Central memory CD8-positive, alpha-beta T cell (primary cell): Measurements from ENCODE around the gene GPR83.

Experiments
- ATAC-seq: fragments of 150-1000 bp; cut with Tn5 transposase; replicated peaks from 2 replicates; pipeline ENCODE4 v1.10.0; 2022; ENCODE audit warnings: mild to moderate bottlenecking, moderate FRiP score, moderate number of reproducible peaks; ENCODE audit not compliant: poor library complexity, severe bottlenecking; ENCODE audit errors: extremely low read depth
- DNase-seq, 2 donors: peaks; one replicate each; pipeline ENCODE4 v3.0.0; 2021; ENCODE audit warnings: low spot score in 2 of 2
- H3K27ac Mint-ChIP-seq: one replicate; pipeline ENCODE4 v1.8.0; 2022; ENCODE audit warnings: low read depth, mild to moderate bottlenecking, moderate library complexity, mixed read lengths
- H3K27me3 Mint-ChIP-seq: one replicate; pipeline ENCODE4 v1.8.0; 2022; ENCODE audit warnings: mixed read lengths
- H3K36me3 Mint-ChIP-seq: one replicate; pipeline ENCODE4 v1.8.0; 2022; ENCODE audit warnings: mild to moderate bottlenecking, moderate library complexity, mixed read lengths; ENCODE audit not compliant: insufficient read depth
- H3K4me1 Mint-ChIP-seq: one replicate; pipeline ENCODE4 v1.8.0; 2022; ENCODE audit warnings: mixed read lengths
- H3K4me3 Mint-ChIP-seq: one replicate; pipeline ENCODE4 v1.8.0; 2022; ENCODE audit warnings: mild to moderate bottlenecking, moderate library complexity, mixed read lengths
- H3K9me3 Mint-ChIP-seq: one replicate; pipeline ENCODE4 v1.8.0; 2022; ENCODE audit warnings: mixed read lengths

GPR83 gene

DNA sequence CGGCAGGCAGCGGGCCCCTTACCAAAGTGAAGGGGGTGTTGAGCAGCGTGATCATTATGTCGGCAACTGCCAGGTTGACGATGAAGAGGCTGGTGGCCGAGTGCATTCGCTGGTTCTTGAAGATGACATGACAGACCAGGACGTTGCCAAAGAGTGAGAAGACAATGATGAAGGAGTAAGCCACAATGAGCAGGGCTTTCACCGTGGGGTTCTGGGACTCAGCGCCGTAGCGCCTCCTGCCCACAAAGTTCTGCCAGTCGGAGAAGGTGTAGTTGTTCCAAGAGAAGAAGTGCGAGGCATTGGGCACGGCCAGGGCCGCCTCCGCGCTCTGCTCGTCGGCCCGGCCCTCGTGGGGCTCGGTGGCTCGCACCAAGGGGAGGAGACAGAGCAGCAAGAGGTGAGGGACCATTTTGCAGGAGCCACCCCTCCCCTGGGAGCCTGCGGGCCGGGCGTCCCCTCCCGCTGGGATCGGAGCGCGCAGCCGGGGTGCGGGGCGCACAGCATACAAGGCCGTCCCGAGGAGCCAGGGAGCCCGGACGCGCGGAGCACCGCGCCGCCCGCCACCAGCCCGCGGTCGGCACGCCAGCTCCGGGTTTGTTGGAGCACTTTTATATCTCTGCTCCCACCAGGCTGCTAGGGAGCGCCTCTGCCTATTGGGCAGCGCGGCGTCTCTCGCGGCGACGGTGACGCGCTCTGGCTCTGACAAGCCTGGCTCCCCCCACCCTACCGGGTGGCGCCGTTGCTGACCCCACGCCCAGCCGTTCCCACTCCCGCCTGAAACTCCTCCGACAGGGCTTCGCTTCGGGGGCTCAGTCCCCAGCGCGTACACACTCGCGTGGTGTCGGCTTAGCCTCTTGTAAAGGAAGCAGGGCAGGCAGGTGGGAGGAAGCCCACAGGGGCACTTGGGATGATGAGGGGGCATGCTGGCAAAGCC lies at the start of gene GPR83:
TSS of gene GPR83 (minus strand) at position 581 of the 934 bp plus-strand sequence. CDS start at position 409, 172 bp downstream.
- peaks cover 9% of the 10 kb centered on the region for H3K4me1 Mint-ChIP-seq
- H3K4me3 Mint-ChIP-seq = no peak within 1 kb of the TSS
- H3K36me3 Mint-ChIP-seq = peaks cover 4% of the 10 kb centered on the region
- ATAC-seq = no peak
- H3K27ac Mint-ChIP-seq = no peak within 1 kb of the TSS
- peaks cover 61% of the 10 kb centered on the region for H3K27me3 Mint-ChIP-seq
- peaks cover 4% of the 10 kb centered on the region for H3K9me3 Mint-ChIP-seq
- no peak for DNase-seq

DNA sequence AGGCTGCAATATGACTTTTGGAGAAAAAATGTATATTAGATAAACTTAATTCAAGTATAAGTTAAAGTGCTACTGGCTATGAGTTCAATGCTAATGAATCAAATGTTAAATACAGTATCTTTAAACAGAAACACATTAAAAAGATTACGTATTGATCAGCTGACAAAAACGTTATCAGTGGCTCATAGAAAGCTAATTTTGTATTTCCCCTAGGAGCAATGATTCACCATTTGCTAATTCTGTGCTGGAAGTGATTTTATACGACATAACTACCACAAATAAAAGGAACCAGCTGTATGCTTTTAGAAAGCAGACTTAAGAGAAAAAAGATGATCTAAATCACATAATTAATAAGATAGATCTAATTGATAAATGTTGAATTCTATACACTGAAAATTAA lies 48.8 kb upstream of the GPR83 start:
- no peaks in the 10 kb centered on the region for H3K4me1 Mint-ChIP-seq
- H3K9me3 Mint-ChIP-seq = no peaks in the 10 kb centered on the region
- H3K27me3 Mint-ChIP-seq = no peaks in the 10 kb centered on the region
- no peak overlapping the region for H3K27ac Mint-ChIP-seq
- DNase-seq (no peak), ATAC-seq (no peak)
- H3K36me3 Mint-ChIP-seq = peaks cover 19% of the 10 kb centered on the region
- no peak overlapping the region for H3K4me3 Mint-ChIP-seq

DNA sequence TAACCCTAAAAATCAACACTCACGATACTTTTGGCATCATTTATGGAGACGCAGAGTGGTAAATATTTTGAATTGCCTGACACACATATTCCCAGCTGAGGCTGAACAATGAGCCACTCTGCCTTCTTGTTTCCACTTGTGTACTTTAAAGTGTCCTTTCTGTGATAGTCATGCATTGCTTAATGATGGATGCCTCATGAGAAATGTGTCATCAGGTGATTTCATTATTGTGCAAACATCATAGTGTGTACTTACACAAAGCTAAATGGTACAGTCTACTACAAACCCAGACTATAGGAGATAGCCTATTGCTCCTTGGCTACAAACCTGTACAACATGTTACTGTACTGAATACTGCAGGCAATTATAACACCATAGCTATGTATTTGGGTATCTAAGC lies 48.2 kb upstream of the GPR83 start:
- no peak overlapping the region for H3K27ac Mint-ChIP-seq
- no peaks in the 10 kb centered on the region for H3K4me1 Mint-ChIP-seq
- no peaks in the 10 kb centered on the region for H3K9me3 Mint-ChIP-seq
- H3K36me3 Mint-ChIP-seq = peaks cover 20% of the 10 kb centered on the region
- DNase-seq (no peak), ATAC-seq (no peak)
- H3K4me3 Mint-ChIP-seq = no peak overlapping the region
- H3K27me3 Mint-ChIP-seq = no peaks in the 10 kb centered on the region

DNA sequence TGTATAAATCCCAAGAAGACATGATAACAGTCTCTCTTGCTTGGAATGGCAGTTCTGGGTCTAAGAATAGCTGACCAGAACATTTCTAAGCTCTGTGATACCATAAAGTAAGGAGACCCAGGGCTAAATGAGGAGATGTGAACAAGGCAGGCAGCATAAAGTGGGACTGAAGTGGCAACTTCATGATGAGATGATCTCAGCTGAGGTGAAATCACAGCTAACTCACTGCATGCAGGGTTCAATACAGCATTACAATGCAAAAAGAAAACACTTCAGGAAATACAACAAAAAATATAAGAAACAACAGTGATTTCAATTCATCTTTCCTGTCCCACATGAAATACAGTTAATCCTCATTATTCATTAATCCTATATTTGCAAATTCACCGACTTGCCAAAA lies 47.8 kb upstream of the GPR83 start:
- no peaks in the 10 kb centered on the region for H3K9me3 Mint-ChIP-seq
- H3K4me3 Mint-ChIP-seq = no peak overlapping the region
- H3K4me1 Mint-ChIP-seq = no peaks in the 10 kb centered on the region
- no peak for DNase-seq
- H3K27me3 Mint-ChIP-seq = no peaks in the 10 kb centered on the region
- H3K36me3 Mint-ChIP-seq = peaks cover 24% of the 10 kb centered on the region
- ATAC-seq = no peak
- H3K27ac Mint-ChIP-seq = no peak overlapping the region

DNA sequence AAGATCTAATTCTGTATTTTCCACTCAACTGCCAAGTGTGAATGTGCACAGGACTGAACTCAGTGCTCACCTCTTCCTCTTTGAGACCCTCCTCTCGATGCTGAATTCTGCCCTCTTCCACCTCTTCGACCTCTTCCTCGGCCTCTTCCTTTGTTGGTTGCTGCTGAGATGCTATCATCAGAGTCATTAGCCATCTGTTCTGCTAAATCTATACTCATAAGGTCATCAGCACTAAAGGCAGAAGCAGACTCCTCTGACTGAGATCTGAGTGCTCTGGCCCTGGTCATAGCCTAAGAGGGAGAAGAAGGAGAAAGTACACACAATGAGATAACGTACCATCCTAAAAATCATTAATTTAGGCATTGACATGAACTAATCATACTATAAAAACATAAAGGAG lies 45.9 kb upstream of the GPR83 start:
- no peaks in the 10 kb centered on the region for H3K27me3 Mint-ChIP-seq
- H3K4me3 Mint-ChIP-seq = no peak overlapping the region
- DNase-seq (no peak), ATAC-seq (no peak)
- H3K36me3 Mint-ChIP-seq = peaks cover 31% of the 10 kb centered on the region
- no peaks in the 10 kb centered on the region for H3K9me3 Mint-ChIP-seq
- H3K27ac Mint-ChIP-seq = no peak overlapping the region
- no peaks in the 10 kb centered on the region for H3K4me1 Mint-ChIP-seq

DNA sequence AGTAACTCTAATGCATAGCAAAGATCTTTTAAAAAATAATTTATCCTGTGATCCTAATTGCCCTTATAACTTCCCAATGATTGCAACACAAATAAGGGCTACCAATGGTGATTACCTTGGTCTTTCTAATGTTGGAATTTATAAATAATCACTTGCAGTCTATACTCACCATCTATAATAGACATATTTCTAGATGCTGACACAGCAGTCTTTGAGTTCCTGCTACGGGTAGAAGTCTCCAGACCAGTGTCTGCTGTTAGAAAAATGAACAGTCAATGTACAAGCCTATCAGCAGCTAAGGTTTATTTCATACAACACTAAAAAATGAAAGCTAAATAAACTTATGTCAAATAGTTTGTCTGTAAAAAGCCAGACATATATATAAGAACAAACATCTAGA lies 44.4 kb upstream of the GPR83 start:
- no peak for DNase-seq
- H3K27ac Mint-ChIP-seq = no peak overlapping the region
- no peaks in the 10 kb centered on the region for H3K4me1 Mint-ChIP-seq
- H3K27me3 Mint-ChIP-seq = no peaks in the 10 kb centered on the region
- peaks cover 31% of the 10 kb centered on the region for H3K36me3 Mint-ChIP-seq
- H3K9me3 Mint-ChIP-seq = no peaks in the 10 kb centered on the region
- ATAC-seq = no peak
- H3K4me3 Mint-ChIP-seq = no peak overlapping the region

DNA sequence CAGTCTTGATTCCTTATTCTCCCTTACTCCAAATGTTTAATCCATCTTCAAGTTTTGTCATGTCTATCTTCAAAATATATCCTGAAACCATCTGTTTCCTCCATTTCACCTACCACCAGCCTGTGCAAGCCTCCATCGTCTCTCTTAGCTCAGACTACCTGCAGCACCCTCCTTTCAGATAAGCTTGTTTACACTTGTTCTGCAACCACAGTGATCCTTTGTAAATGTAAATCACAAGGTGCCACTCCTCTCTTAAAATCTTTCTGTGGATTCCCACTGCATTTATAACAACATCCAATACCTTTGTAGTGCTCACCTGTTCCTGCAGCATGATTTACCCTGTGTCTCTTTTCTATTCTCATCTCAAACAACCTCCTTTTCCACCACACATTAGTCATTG lies 31.8 kb upstream of the GPR83 start:
- H3K4me3 Mint-ChIP-seq = no peak overlapping the region
- DNase-seq (no peak), ATAC-seq (no peak)
- no peaks in the 10 kb centered on the region for H3K4me1 Mint-ChIP-seq
- H3K9me3 Mint-ChIP-seq = no peaks in the 10 kb centered on the region
- no peak overlapping the region for H3K27ac Mint-ChIP-seq
- H3K36me3 Mint-ChIP-seq = peaks cover 37% of the 10 kb centered on the region
- H3K27me3 Mint-ChIP-seq = no peaks in the 10 kb centered on the region

DNA sequence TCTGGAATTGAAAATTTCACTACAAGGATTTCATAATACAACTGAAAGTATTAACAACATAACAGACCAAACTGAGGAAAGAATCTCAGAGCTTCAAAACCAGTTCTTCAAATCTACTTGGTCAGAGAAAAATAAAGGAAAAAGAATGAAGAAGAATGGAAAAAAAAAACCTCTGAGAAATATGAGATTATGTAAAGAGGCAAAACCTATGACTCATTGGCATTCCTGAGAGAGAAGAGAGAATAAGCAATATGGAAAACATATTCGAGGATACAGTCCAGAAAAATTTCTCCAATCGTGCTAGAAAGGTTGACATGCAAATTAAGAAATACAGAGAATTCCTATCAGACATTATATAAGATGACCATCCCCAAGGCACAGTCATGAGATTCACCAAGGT lies 23.4 kb upstream of the GPR83 start:
- no peak for DNase-seq
- no peak for ATAC-seq
- peaks cover 34% of the 10 kb centered on the region for H3K36me3 Mint-ChIP-seq

DNA sequence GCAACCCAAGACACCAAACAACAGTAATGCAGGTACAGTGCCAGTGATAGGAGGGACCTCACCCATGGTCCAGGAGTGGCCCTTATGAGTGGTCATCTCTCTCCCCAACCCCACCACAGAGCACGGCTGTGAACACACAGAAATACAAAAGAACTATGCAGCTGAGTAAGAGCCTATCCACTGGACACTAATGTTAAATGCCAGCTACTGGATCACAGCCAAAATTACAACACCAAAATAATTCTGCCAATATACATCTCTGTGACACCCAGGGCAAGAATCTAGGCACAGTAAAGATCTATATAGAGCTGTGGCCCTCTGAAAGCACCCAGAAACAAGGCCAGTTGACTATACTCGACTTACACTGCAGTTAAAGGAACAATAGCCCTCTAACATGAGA lies 22.8 kb upstream of the GPR83 start:
- peaks cover 29% of the 10 kb centered on the region for H3K36me3 Mint-ChIP-seq
- no peak overlapping the region for H3K27ac Mint-ChIP-seq
- H3K4me1 Mint-ChIP-seq = peaks cover 11% of the 10 kb centered on the region
- H3K9me3 Mint-ChIP-seq = no peaks in the 10 kb centered on the region
- no peak for DNase-seq
- ATAC-seq = no peak
- no peaks in the 10 kb centered on the region for H3K27me3 Mint-ChIP-seq
- no peak overlapping the region for H3K4me3 Mint-ChIP-seq

More for the DNA sequence above, 23.4 kb upstream of the GPR83 start:
- no peak overlapping the region for H3K4me3 Mint-ChIP-seq
- H3K9me3 Mint-ChIP-seq = no peaks in the 10 kb centered on the region
- H3K27me3 Mint-ChIP-seq = no peaks in the 10 kb centered on the region
- H3K4me1 Mint-ChIP-seq = peaks cover 11% of the 10 kb centered on the region
- no peak overlapping the region for H3K27ac Mint-ChIP-seq

DNA sequence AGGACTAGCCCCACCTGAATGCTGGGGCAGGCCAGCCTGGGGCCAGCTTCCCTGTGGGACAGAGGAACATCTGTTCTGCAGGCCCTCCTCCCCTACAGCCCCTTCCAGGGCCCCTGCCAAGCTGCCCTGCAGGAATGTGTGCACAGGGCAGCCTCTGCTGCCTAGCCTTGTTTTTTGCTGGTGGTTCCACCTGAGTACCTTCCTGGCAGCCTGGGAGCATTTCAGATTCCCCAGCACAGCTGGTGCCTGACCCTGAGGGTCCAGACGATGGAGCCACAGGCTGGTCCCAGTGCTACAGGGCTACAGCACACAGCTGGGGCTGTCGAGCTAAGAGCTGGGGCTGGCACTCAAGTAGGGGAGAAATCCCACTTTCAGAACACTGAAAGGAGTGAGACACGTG lies 22.3 kb upstream of the GPR83 start:
- ATAC-seq (no peak), DNase-seq (no peak)
- H3K27me3 Mint-ChIP-seq = no peaks in the 10 kb centered on the region
- no peaks in the 10 kb centered on the region for H3K9me3 Mint-ChIP-seq
- no peak overlapping the region for H3K4me3 Mint-ChIP-seq
- H3K4me1 Mint-ChIP-seq = peaks cover 11% of the 10 kb centered on the region
- peaks cover 24% of the 10 kb centered on the region for H3K36me3 Mint-ChIP-seq
- H3K27ac Mint-ChIP-seq = no peak overlapping the region

DNA sequence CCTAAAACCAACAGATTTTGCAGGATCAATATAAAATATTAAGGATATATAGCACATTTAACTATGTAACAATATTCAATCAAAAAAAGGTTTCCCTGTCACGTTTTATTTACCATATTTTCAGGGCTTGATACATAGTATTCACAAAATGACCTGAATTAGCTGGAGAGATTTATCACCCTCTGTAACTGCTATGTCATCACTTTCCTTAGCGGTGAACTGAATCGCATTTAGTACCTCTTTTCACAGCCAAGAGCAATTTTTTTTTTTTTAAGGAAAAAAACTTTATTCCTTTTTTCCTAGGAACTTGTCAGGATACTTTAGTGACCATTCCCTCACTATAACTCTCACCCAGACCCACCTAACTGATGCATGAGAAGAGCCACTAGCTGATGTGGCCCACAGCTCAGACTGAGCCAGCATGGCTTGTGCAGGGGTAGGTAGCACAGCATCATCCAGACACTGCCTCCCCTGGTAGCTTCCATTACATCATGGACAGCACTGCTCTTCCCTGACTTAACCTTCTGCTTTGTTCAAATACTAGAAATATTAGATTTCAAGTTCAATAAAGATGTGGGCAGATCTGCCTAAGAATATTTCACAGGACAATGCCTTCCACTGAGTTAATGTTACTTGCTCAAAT lies 17.0 kb upstream of the GPR83 start:
- no peaks in the 10 kb centered on the region for H3K4me1 Mint-ChIP-seq
- ATAC-seq = no peak
- H3K27ac Mint-ChIP-seq = no peak overlapping the region
- H3K27me3 Mint-ChIP-seq = no peaks in the 10 kb centered on the region
- H3K36me3 Mint-ChIP-seq = peaks cover 3% of the 10 kb centered on the region
- no peak overlapping the region for H3K4me3 Mint-ChIP-seq
- DNase-seq = no peak
- H3K9me3 Mint-ChIP-seq = no peaks in the 10 kb centered on the region

DNA sequence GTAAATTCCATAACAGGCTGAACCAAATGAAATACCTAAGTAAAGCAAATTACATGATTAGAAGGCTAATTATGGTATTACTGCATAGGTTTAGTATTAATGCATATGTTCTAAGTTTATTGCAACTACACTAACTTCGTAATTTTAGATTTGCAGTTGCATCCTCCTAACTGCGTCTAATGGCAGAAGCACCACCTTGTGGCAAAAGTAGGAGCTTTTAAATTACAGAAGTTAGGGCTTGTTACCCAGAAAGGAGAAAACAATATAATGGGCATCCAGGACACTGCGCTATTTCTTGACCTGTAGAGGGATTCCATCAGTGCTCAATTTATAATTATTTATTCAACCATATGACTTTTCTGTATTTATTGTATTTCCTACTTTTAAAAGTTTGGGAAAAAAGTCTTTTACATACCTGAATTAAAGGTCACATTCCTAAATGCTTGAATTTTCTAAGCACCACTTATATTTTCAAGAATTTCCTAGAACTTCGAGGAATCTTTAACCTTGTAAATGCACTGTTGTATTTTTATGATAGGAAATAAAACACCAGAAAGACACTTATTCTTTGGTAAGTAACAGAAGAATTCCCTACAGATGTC lies 16.3 kb upstream of the GPR83 start:
- Mint-ChIP-seq H3K4me1 (no peaks in the 10 kb centered on the region), H3K36me3 (peaks cover 3% of the 10 kb centered on the region), H3K27ac (no peak overlapping the region), H3K27me3 (no peaks in the 10 kb centered on the region), H3K9me3 (no peaks in the 10 kb centered on the region), H3K4me3 (no peak overlapping the region)
- DNase-seq = no peak
- ATAC-seq = no peak
